HG03175 (cell line): ENCODE measurements around the gene MRPS34.

ENCODE experiments used
- ATAC-seq: cut with Tn5 transposase; IDR thresholded peaks from one replicate; pipeline ENCODE4 v1.9.1; 2021; ENCODE audit warnings: mild to moderate bottlenecking, moderate library complexity; ENCODE audit not compliant: unreplicated experiment

Gene MRPS34

GRCh38 chr16:1731603-1732002, 41.3 kb downstream of the MRPS34 start:
- ATAC-seq, result no peak

GRCh38 chr16:1731073-1731472, 41.9 kb downstream of the MRPS34 start:
- no peak for ATAC-seq

- no peak for ATAC-seq
These were observed 43.5 kb downstream of the MRPS34 start for GRCh38 chr16:1729445-1729844.

GRCh38 chr16:1729026-1729425, 43.9 kb downstream of the MRPS34 start:
- no peak for ATAC-seq

- no peak for ATAC-seq
These were observed 45.0 kb downstream of the MRPS34 start for GRCh38 chr16:1727651-1728624.

- ATAC-seq, result no peak
These were observed 46.1 kb downstream of the MRPS34 start for GRCh38 chr16:1726661-1727502.

GRCh38 chr16:1724491-1724890, 48.4 kb downstream of the MRPS34 start:
- ATAC-seq, result no peak

GRCh38 chr16:1723450-1724147, 49.3 kb downstream of the MRPS34 start:
- ATAC-seq, result no peak
